Transverse colon (tissue), 4 donors: Measurements from ENCODE around the gene BCL2L1. TPM values are rescaled to one million over a fixed set of nuclear protein-coding genes. Genes with fewer than 3 reads are reported as not detected.

Experiments
- DNase-seq: peaks from one replicate; pipeline ENCODE4 v3.0.0-alpha.2; 2019
- H3K27ac ChIP-seq, 4 donors: fragments of 200-600 bp; sonication (generic); 2 replicates each; pipeline ENCODE4 v1.5.1; 2016 to 2018; ENCODE audit warnings: inconsistent platforms in 4 of 4
- H3K27me3 ChIP-seq: fragments of 200-600 bp; sonication (generic); 2 replicates; pipeline ENCODE4 v1.5.1; 2017; ENCODE audit warnings: inconsistent platforms
- H3K36me3 ChIP-seq, 4 donors: fragments of 200-600 bp; sonication (generic); 2 replicates each; pipeline ENCODE4 v1.5.1; 2017 to 2019; ENCODE audit warnings: inconsistent platforms in 4 of 4
- H3K4me1 ChIP-seq, 4 donors: fragments of 200-600 bp; sonication (generic); 2 replicates each; pipeline ENCODE4 v1.5.1; 2017 to 2020; ENCODE audit warnings: inconsistent platforms in 4 of 4
- H3K4me3 ChIP-seq, 4 donors: fragments of 200-600 bp; sonication (generic); 1 replicate in 1 of 4; 2 replicates in 3 of 4; pipeline versions ENCODE4 v1.5.1 to v1.6.1; 2017 to 2019; ENCODE audit warnings: inconsistent platforms in 4 of 4
- H3K9me3 ChIP-seq, 2 donors: fragments of 200-600 bp; sonication (generic); 2 replicates each; pipeline ENCODE4 v1.5.1; 2017 to 2019; ENCODE audit warnings: inconsistent platforms in 2 of 2
- CTCF ChIP-seq, 5 experiments: fragments of 200-600 bp in 3 of 5; fragments of 450-650 bp in 2 of 5; sonication (generic) in 3 of 5; IDR thresholded peaks; 1 replicate in 2 of 5; 2 replicates in 3 of 5; pipeline ENCODE4 v1.5.1; 2016 to 2017; ENCODE audit warnings: antibody characterized with exemption in 5 of 5, inconsistent platforms in 3 of 5, mild to moderate bottlenecking in 2 of 5, moderate library complexity in 1 of 5
- EP300 ChIP-seq: sonication (generic); formaldehyde crosslinking; IDR thresholded peaks from one replicate; pipeline ENCODE4 v1.6.1; 2017; ENCODE audit warnings: antibody characterized with exemption, low read depth
- POLR2A ChIP-seq: fragments of 450-650 bp; IDR thresholded peaks from one replicate; pipeline ENCODE4 v1.6.1; 2016; ENCODE audit warnings: antibody characterized with exemption, mild to moderate bottlenecking, moderate library complexity
- POLR2AphosphoS5 ChIP-seq, 3 donors: sonication (generic); formaldehyde crosslinking; IDR thresholded peaks; one replicate each; pipeline ENCODE4 v1.6.1; 2016; ENCODE audit warnings: antibody characterized with exemption in 3 of 3
- WGBS, 2 donors: methylation state at CpG; one replicate each; pipeline ENCODE4 v1.1.5; 2018; ENCODE audit warnings: low coverage in 1 of 2; 5-methylcytosine and 5-hydroxymethylcytosine counted together
- in situ Hi-C, 4 donors: fragments of 200-750 bp; cut with MboI; loops; one replicate each; pipeline versions ENCODE4 v1.15.0 to v1.15.1; 2017; ENCODE audit warnings: low sequenced_read_pairs in 3 of 4, low pct_ligation_motif_present in 1 of 4, low pct_unique_long_range_greater_than_20kb in 1 of 4
- intact Hi-C: fragments of 100-400 bp; cut with DNase I; formaldehyde crosslinking; loops from one replicate; pipeline ENCODE4 v1.15.1; 2023; ENCODE audit warnings: low total_unique reads
- total RNA-seq, 4 donors: library from RNA; depleted of rRNA; stranded (reverse); fragments of >200 nt; gene quantifications; one replicate each; pipeline ENCODE4 v1.1.0, GENCODE V29; 2016

BCL2L1 gene
- total RNA-seq, 4 donors from 2014 or later = 98.6 to 151 (median 107) TPM

GRCh38 chr20:31721408-31722256 lies 1.0 kb downstream of the BCL2L1 start:
- no peaks in the 10 kb centered on the region for H3K36me3 ChIP-seq
- H3K9me3 ChIP-seq = no peaks in the 10 kb centered on the region
- TF ChIP-seq POLR2AphosphoS5 (IDR thresholded peaks at IDR 0.05) (peak in 1 of 3 donors; percentile 6), CTCF (IDR thresholded peaks at IDR 0.05) (no peak)
- no peaks in the 10 kb centered on the region for H3K27me3 ChIP-seq
- peak; percentile 36 for DNase-seq
- WGBS, 2 donors = 20 to 34% methylated on average over 1 to 22 of the region's 22 CpGs
- H3K4me1 ChIP-seq = peaks cover 30 to 60% (median 48%) of the 10 kb centered on the region in 4 donors
- H3K4me3 ChIP-seq = peak overlapping the region; percentile 73 to 82 (median 77)
- peak overlapping the region; percentile 98 to 99 (median 98) for H3K27ac ChIP-seq
- in situ Hi-C loops = loop anchor here in 1 of 4 donors (10.0 kb wide), 1 partner anchor 67 kb away; no protein-coding TSS in a partner anchor
- intact Hi-C loops = no loop called here

GRCh38 chr20:31720486-31721407 lies 1.9 kb downstream of the BCL2L1 start:
- Histone ChIP-seq H3K27me3 (no peaks in the 10 kb centered on the region), H3K36me3 (no peaks in the 10 kb centered on the region), H3K9me3 (no peaks in the 10 kb centered on the region), H3K27ac (peak overlapping the region; percentile 98 to 99 (median 98)), H3K4me1 (peaks cover 37 to 69% (median 57%) of the 10 kb centered on the region in 4 donors), H3K4me3 (peak overlapping the region; percentile 73 to 82 (median 77))
- intact Hi-C loops (no loop called here), in situ Hi-C loops (loop anchor here in 1 of 4 donors (10.0 kb wide), 1 partner anchor 66 kb away; no protein-coding TSS in a partner anchor)
- WGBS, 2 donors = 22 to 57% methylated on average over 1 to 7 of the region's 7 CpGs
- no peak for TF ChIP-seq EP300
- peak in 1 of 3 donors; percentile 47 for TF ChIP-seq POLR2AphosphoS5 (IDR thresholded peaks at IDR 0.05)
- no peak for TF ChIP-seq CTCF (IDR thresholded peaks at IDR 0.05)
- TF ChIP-seq POLR2A = peak; percentile 22
- peak; percentile 60 for DNase-seq

- Histone ChIP-seq H3K4me3 (peak overlapping the region; percentile 2 to 82 (median 77)), H3K36me3 (no peaks in the 10 kb centered on the region), H3K27me3 (no peaks in the 10 kb centered on the region), H3K27ac (peak overlapping the region; percentile 98 to 99 (median 98)), H3K9me3 (no peaks in the 10 kb centered on the region), H3K4me1 (peaks cover 41 to 73% (median 58%) of the 10 kb centered on the region in 4 donors)
- peak; percentile 42 for DNase-seq
- in situ Hi-C loops = loop anchor here in 1 of 4 donors (10.0 kb wide), 1 partner anchor 65 kb away; no protein-coding TSS in a partner anchor
- WGBS, 2 donors = 31 to 57% methylated on average over 1 to 2 of the region's 2 CpGs
- intact Hi-C loops = no loop called here
- TF ChIP-seq POLR2A (no peak), CTCF (IDR thresholded peaks at IDR 0.05) (no peak), EP300 (no peak)
These were observed 2.8 kb downstream of the BCL2L1 start for GRCh38 chr20:31719644-31720485.
